GM18499 (cell line): Measurements from ENCODE around the gene CNPY2.
"Not testable (repeated sequence)": the region's sequence is repeated elsewhere in the genome, so short reads cannot be mapped to it uniquely, and the experiment has no call there.

Experiments used
- ATAC-seq: cut with Tn5 transposase; IDR thresholded peaks from one replicate; pipeline ENCODE4 v1.9.1; 2021; ENCODE audit warnings: moderate number of reproducible peaks; ENCODE audit not compliant: insufficient read depth, unreplicated experiment

Gene CNPY2

GRCh38 chr12:56334490-56334793 is 18.7 kb upstream of the CNPY2 start:
- no peak for ATAC-seq

- ATAC-seq, result no peak
Observed at GRCh38 chr12:56333679-56334489, 18.1 kb upstream of the CNPY2 start, which contains the start of gene PAN2. TSS of gene PAN2 (minus strand) at chr12:56334000. CDS start at chr12:56333094, 906 bp downstream.

GRCh38 chr12:56333197-56333678 is 17.4 kb upstream of the CNPY2 start:
- no peak for ATAC-seq

DNA sequence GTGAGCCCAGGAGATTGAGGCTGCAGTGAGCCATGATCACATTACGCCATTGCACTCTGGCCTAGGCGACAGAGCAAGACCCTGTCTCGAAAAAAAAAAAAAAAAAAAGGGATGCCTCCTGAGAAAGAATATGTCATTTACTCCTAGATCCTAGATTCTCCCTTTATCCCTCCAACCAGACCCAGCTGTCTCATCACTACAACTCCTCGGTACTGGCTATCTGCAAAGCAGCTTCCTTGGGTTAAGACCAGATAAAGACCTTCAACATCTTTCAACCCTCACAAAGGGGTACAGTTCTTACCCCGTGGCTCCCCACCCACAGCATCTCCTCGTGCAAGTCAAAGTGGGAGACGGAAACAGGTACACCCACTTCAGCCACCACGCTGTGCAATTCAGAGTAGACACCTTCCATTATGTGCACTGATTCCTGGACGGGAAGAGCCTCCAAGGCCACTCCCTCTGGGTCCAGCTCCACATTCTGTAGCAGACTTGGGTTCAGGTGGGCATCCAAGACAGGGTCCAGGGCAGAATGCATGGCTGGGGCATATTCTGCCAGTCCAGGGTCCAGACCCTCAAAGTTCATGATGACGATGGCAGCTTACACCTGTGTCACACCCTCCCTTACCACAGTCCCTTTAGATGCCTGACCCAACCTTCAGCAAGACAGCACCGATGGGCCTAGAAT is 16.9 kb upstream of the CNPY2 start:
- no peak for ATAC-seq

DNA sequence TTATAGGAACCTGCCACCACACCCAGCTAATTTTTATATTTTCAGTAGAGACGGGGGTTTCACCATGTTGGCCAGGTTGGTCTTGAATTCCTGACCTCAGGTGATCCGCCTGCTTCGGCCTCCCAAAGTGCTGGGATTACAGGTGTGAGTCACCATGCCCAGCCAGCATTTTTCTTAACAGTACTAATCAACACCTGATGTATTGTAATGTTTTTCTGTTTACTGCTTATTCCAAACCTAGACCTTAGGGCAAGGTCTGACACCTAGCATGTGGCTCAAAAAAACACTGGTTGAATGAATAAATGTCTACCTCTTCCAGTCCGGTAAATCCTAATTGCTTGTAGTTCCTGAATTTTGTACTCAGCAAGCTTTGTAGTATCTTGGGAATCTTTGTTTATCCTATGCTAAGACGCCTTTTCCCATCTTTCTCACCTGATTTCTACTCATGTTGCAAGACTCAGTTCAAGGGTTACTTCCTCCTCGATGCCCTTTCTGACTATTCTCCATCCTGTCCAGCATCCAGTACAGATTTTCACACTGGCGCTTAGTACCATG is 15.2 kb upstream of the CNPY2 start:
- ATAC-seq, result no peak

- ATAC-seq, result no peak
Observed at GRCh38 chr12:56326533-56326932, 10.7 kb upstream of the CNPY2 start.

- no peak for ATAC-seq
Observed at GRCh38 chr12:56326126-56326525, 10.3 kb upstream of the CNPY2 start.

- ATAC-seq, result no peak
Observed at GRCh38 chr12:56324206-56324605, 8.4 kb upstream of the CNPY2 start.

DNA sequence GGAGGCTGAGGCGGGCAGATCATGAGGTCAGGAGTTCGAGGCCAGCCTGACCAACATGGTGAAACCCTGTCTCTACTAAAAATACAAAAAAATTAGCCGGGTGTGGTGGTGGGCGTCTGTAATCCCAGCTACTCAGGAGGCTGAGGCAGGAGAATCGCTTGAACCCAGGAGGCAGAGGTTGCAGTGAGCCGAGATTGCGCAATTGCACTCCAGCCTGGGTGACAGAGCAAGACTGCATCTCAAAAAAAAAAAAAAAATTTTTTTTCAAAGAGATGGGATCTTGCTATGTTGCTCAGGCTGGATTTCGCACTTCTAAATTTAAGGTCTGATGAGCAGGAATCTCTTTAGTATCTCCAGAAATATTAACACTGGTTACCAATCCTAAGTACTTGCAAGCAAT is 5.8 kb upstream of the CNPY2 start:
- not testable (repeated sequence) for ATAC-seq

GRCh38 chr12:56321027-56321426 is 5.2 kb upstream of the CNPY2 start:
- no peak for ATAC-seq

DNA sequence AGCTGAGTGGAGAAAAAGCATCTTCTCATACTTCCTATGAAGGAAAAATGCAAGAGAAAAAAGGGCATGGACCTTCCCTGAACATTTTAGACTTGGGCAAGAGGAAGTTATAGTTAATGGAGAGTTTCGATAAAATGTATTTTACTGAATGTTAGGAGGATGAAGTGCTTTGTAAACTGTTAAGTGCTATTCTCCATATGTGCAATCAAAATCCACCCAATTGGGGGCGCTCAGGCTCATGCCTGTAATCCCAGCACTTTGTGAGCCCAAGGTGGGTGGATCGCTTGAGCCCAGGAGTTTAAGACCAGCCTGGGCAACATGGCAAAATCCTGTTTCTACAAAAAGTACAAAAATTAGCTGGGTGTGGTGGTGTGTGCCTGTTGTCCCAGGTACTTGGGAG is 1.9 kb upstream of the CNPY2 start:
- no peak for ATAC-seq

GRCh38 chr12:56315249-56315621 is 553 bp downstream of the CNPY2 start:
- ATAC-seq, result no peak

DNA sequence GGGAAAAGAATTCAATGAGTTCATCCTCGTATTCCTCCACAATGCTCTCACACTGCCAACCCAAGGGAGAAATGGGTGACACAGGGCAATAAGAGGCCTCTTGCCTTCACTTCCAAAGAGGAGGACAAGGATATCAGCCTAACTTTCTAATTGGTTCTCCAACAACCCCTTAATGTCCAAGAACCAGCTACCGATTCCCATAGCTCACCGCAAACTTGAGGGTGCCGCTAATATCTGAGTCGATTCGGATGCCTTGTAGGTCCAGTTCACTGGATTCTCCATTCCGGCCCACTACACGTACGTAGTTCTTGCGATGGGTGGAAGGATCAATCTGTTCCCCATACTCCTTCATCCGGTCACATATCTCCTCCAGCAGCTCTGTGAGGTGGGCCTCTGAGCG is 4.8 kb downstream of the CNPY2 start:
- no peak for ATAC-seq

DNA sequence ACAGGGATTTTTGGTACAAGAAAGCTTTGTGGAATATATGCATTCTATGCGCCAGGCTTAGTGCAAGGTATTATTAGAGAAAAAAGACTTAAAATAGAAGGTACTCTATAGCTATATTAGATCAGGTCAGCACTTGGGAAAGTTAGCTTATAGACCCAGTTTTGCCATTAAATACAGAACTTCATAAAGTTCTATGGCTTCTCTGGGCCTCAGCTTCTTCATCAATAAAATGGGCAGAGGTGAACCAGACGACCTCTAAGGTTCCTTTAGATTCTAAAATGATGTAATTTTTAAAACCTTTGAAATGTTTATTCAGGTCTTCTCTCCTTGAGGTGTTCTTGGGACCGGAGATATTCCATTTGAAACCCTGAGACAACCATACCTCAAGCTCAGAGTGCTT is 7.1 kb downstream of the CNPY2 start:
- no peak for ATAC-seq

DNA sequence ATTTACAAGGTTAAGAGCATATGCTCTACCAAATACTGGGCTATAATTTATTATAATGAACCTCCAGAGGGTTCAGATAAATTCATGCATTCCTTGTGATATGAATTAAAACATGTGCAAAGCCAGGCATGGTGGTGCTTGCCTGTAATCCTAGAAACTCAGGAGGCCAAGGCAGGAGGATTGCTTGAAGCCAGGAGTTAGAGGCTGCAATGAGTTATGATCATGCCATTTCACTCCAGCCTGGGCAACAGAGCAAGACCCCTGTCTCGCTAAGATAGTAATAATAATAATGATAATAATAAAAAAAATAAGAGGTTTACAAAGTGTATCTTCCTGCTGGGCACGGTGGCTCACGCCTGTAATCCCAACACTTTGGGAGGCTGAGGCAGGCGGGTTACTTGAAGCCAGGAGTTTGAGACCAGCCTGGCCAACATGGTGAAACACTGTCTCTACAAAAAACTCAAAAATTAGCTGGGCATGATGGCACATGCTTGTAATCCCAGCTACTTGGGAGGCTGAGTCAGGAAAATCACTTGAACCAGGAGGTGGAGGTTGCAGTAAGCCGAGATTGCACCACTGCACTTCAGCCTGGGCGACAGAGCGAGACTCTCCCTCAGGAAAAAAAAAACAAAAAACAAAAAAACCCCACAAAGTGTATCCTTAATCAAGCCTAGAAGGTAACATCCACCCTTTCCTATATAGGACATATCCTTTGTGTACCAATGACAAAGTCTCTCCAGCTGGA is 8.4 kb downstream of the CNPY2 start:
- ATAC-seq, result no peak

- ATAC-seq, result no peak
Observed at GRCh38 chr12:56304872-56305590, 10.8 kb downstream of the CNPY2 start.

- no peak for ATAC-seq
Observed at GRCh38 chr12:56304276-56304675, 11.5 kb downstream of the CNPY2 start.

DNA sequence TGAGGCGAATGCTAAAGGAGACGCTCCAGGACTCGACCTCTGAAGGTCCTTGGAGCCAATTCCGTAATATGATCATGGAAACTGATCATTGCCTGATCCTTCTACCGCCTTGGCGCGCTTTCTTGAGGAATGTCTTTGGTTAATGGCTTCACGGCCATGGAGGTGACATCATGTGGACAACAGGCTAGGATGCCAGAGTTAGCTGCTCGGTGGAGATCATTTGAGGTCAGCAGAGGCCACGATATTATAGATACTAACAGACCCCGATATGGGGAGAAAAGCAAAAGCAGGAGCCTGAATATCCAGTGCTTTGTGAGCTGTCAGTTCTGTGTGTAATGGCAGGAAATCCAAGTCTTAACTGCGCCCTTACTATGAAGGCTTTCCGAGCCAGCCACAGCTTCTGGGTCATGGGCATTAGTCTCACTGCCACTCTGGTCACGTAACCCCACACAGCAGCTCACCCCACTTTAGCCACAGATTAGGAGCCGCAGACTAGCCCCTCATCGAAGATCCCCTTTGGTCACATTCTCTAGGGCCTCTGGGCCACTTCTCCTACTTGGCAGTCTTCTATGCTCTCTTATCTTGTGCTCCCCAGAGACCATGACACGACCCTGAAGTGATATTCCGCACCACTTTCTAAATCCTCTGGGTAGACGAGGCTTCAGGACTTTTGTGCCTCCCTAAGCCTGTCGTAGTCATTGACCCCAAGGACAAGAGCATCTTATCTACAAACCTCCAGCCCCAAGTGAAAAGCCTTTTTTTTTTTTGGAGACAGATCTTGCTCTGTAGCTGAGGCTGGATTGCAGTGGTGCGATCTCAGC is 14.9 kb downstream of the CNPY2 start:
- ATAC-seq, result no peak

DNA sequence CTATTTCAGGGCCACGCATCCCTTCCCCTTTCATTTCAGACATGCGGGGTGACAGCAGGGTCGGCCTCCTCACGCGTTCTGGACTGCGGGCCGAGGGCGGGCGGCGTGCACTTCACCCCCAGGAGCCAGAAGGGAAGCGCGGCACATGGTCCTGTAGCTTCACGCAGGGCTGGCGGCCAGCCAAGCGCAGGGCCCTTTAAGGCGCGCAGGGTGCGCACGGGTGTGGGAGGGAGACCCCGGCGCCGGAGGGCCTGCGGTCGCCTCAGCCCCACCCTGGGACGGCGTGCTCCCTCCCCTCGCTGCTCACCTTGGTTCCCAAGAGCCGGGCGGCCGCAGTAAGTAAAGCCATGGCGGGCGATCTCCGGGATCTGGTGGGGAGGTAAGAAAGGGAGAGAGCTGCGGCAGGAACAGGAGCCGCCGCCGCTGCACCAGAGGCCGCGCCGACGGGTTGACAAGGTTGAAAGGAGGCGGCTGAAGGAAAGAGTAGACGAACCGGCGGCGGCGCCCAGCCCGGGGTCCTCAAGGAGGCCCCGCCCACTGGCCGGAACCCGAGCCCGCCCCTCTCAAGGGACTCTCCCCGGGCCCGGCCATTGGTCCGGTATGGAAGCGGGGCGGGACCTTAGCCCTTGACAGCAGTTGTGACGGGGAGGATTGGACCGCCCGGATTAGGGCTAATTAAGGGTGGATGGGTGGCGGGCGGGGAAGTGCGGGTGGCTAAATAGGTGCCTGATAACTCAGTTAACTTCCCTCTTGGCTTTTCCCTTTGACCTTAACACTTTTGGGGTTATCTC is 15.7 kb downstream of the CNPY2 start, which contains the start of gene CS:
Gene CS (minus strand): TSS at position 478 of the 791 bp plus-strand sequence. CDS start 129 bp downstream, at position 349.
- ATAC-seq, result peak; percentile 69
